Mammary epithelial cell (primary cell): ENCODE measurements around the gene TBPL1.

Experiments
- EZH2 ChIP-seq: IDR thresholded peaks from 2 replicates; pipeline ENCODE4 v1.6.1; 2012; ENCODE audit warnings: low read length, inconsistent platforms, borderline replicate concordance
- TF ChIP-seq, protein P1 (sequence below), 2 donors: IDR thresholded peaks in 1 of 2; conservative IDR thresholded peaks in 1 of 2; 2 replicates each; pipeline ENCODE4 v1.5.1; 2011 to 2012; ENCODE audit warnings: inconsistent platforms in 2 of 2, low read length in 2 of 2, mild to moderate bottlenecking in 2 of 2, control low read depth in 1 of 2, low read depth in 1 of 2; ENCODE audit not compliant: insufficient read depth in 1 of 2; ENCODE audit errors: extremely low read depth in 1 of 2

DNA sequence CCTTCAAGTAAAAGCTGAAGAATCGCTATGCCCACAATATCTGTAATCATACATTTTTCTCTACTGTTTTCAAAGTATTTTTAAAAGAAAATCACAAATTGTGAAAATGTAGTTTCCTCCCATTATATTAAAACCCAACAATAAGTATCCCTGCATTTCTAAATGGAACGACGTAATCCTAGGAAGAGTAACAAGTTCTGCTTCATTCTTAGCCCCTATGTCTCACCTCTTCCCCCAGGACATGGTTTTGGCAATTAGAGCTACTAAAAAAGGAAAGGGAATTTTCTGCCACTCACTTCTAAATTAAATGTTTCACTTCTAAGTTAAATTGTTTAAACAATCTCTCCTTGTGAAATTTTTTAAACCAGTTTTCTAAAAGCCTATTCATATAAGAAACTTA is 47.4 kb downstream of the TBPL1 start:
- TF ChIP-seq, protein P1, sequence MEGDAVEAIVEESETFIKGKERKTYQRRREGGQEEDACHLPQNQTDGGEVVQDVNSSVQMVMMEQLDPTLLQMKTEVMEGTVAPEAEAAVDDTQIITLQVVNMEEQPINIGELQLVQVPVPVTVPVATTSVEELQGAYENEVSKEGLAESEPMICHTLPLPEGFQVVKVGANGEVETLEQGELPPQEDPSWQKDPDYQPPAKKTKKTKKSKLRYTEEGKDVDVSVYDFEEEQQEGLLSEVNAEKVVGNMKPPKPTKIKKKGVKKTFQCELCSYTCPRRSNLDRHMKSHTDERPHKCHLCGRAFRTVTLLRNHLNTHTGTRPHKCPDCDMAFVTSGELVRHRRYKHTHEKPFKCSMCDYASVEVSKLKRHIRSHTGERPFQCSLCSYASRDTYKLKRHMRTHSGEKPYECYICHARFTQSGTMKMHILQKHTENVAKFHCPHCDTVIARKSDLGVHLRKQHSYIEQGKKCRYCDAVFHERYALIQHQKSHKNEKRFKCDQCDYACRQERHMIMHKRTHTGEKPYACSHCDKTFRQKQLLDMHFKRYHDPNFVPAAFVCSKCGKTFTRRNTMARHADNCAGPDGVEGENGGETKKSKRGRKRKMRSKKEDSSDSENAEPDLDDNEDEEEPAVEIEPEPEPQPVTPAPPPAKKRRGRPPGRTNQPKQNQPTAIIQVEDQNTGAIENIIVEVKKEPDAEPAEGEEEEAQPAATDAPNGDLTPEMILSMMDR (conservative IDR thresholded peaks at IDR 0.05 in 1 of 2, IDR thresholded peaks at IDR 0.05 in 1 of 2; ENCODE audit: extremely low read depth in 1 of 2, insufficient read depth in 1 of 2, low read depth in 1 of 2, low read length in 2 of 2), result no peak
- TF ChIP-seq EZH2, result no peak
